ENCODE data around the gene SLC13A1.

GRCh38 chr7:123242467-123243092 lies 42.8 kb upstream of the SLC13A1 start:
- TF ChIP-seq CTCF (IDR thresholded peaks at IDR 0.05) (no peak), POLR2A (IDR thresholded peaks at IDR 0.05) (no peak)

Measured in lower leg skin (tissue), 3 donors.